DMS 273 treated with DMSO at 0.1 percent for 48 hours (cell line): Measurements from ENCODE around the gene NPB.

ENCODE experiments used
- DNase-seq: peaks from one replicate; lab custom pipeline; 2025; lab: John Stamatoyannopoulos, UW

Gene NPB

GRCh38 chr17:81926451-81927151 lies 24.6 kb downstream of the NPB start:
- no peak for DNase-seq

DNA sequence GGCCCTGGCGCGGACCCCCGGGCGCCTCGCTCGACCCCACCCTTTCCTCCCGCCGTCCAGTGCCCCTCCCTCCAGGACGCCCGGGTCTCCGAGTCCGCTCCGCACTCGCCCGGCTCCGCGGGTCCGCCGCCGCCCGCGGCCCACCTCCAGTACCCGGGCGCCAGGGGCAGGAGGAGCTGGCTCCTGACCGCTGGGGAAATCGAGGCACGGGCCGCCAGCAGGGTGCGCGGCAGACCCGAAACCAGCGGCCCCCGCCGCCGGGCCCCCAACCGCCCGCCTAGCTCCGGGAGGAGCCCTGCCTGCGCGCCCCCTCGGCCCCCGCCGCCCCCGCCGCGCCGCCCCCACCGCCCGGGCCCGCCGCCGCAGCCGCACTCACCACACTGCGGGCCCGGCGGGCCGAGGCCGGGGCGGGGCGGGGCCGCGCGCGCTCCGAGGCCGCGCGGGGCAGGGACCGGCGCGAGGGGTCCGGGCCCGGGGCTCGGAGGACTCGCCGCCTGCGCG lies 25.2 kb downstream of the NPB start:
- no peak for DNase-seq

DNA sequence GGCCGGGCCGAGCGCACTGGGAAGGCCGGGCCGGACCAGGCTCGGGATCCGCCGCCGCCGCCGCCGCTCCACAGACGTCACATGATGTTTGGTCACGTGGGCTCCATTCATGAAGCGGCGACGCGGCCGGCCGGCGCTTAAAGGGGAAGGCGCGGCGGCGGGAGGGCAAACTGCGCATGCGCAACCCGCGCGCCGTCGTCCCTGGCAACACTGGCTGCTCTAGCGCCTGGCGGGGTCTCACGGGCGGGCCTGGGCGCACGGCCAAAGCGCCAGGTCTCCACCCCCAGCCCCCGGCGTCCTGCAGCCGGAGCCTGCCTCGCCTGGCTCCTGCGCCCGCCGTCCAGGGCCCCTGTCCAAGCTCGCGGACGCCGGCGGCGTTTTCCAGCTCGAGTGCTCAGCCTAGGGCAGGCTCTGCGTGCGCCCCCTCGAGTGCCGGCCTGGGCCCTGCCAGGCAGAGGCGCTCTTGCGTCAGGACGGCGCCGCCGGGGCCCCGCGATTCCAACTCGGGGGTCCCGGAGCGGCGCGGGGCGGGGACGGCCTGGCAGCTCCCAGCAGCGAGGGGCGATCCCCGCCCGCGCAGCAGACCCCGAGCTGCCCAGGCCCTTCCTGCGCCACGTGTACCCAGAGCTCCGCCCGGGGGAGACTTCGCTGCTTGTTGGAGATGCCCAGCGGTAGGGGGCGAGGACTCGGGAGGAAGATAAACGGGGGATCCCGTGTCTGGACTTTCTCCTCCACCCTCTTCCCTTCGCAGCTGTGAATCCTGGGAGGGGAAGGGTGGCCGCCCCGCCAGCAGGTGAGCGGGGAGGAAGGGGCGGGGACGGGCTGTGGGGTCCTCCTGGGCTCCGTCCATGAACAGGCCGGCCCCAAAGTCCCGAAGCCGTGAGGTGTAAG lies 25.9 kb downstream of the NPB start, which contains the start of gene MAFG:
TSS of gene MAFG (minus strand) at position 83 of the 891 bp plus-strand sequence. CDS start 4,550 bp downstream, outside the sequence.
- peak; percentile 82 for DNase-seq

- no peak for DNase-seq
Observed at GRCh38 chr17:81928544-81929252, 26.7 kb downstream of the NPB start.

DNA sequence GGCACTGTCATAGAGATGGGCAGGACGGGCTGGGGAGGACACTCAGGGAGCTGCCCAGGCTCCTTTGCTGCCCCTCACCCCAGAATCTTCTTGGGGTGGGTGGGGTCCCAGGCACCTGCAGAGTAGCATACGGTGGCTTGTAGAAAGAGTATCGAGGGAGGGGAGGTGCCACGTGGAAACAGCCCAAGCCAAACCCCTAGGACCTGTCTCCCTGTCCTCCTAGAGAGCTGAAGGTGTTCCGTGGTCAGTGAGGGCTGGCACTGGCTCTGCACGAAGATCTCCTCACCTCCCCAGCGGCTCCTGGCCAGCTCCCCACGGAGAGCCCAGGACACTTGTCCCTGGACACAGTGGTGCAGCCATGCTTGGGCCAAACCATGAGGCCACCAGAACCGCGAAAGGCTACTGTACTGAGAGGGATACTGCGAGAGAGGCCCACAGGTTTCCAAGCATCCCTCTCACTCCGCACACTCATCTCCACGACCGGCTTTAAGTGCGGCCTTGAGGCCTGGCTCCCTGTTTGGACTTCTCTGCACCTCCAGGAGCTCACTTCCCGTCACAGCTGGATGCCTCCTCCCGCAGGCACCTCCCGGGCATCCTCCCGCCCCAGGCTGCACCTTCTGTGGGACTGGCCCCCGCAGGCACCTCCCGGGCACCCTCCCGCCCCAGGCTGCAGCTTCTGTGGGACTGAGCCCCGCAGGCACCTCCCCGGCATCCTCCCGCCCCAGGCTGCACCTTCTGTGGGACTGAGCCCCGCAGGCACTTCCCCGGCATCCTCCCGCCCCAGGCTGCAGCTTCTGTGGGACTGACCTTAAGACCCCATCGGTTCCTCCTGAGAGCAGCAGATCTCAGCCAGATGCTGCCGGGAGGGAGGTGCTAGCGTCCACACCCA lies 27.5 kb downstream of the NPB start:
- DNase-seq: no peak

- DNase-seq: no peak
Observed at GRCh38 chr17:81930142-81931125, 28.4 kb downstream of the NPB start.

GRCh38 chr17:81931189-81931556 lies 29.1 kb downstream of the NPB start:
- DNase-seq: no peak

- peak; percentile 46 for DNase-seq
Observed at GRCh38 chr17:81931557-81932332, 29.7 kb downstream of the NPB start.

GRCh38 chr17:81932333-81932983 lies 30.4 kb downstream of the NPB start:
- no peak for DNase-seq

DNA sequence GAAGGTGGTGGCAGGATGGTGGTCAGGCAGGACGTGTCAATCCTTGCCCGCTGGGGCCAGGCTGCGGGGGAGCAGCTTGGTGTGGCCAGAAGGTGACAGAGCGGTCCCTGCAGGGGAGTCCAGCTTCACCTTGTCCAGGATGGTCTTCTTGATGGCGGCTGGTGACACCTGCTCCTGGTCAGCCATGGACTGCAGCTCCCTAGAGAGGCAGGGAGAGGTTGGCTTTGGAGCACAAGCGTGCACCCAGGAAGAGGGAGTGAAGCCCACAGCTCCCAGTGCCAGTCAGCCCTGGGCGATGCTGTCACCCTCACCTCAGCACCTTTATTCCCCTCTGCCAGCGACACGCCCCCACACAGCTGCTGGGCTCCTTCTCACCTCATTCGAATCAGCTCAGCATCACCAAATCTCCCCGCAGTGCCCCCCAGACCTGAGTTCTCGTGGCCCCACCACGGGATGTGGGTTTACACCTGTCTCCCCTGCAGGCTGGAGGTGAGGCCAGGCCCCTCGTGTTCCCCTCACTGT lies 31.2 kb downstream of the NPB start:
- no peak for DNase-seq

DNA sequence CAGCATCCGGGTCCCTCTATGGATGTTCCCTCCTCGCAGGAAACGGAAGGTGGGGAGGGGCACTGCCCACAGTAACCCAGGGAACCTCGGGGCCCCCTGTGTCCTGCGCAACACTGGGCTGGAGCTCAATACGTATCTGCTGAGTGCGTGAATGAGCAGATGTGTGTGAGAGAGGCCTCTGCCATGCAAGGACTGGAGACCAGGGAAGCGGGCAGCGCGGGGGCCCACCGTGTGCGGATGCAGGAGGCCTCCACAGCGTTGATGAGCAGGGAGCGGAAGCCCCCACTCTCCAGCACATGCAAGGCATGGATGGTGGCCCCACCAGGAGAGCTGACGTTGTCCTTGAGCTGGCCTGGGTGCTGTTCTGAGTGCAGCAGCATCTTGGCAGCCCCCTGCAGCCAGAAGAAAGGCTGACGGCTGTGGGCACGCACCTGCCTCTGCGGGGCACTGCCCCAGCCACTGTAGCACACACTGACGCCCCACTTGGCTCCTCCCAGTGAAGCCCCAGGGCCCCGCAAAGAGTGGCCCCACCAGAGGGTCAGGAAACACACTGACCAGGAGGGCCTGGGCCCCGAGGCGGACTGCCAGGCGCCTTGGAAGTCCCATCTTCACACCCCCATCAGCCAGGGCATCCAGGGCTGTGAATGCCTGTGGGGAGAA lies 32.2 kb downstream of the NPB start:
- no peak for DNase-seq

- DNase-seq: no peak
Observed at GRCh38 chr17:81934850-81935708, 33.0 kb downstream of the NPB start.

DNA sequence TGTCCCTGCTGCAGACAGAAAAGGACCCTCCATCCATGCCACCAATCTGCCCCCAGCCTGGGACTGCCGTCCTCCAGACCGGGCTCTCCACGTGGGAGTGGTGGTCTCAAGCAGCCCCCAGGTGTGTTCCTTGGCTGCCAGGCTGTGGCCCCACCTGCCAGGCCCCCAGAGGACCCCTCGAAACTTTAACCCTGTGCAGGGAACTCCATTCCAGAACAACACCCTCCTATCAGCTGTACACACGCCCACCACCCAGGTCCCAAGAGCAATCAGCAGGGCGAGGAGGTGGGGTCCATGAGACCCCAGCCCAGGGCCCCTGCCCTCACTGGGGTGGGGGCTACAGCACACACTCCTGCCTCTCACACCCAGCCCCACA lies 33.7 kb downstream of the NPB start:
- DNase-seq: no peak

DNA sequence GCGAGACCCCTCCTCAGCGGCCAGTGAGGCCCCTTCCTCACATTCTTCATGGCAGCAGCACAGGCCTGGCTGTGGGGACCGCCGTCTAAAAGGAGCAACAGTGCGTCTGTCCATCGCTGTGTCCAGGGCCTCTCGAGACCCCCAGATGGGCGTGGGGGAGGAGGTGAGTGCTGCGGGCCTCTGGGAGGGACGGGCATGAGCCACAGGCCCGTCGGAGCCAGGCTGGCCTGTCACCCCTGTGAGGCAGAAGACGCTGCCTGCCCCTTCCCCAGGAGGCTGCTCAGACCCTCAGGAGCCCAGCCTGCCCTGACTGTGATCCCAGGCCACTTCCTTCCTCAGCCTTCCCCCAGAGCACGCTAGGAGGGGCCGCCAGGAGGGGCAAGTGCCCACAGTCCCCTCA lies 37.2 kb downstream of the NPB start:
- no peak for DNase-seq

GRCh38 chr17:81939881-81940385 lies 37.9 kb downstream of the NPB start:
- DNase-seq: no peak

- no peak for DNase-seq
Observed at GRCh38 chr17:81940538-81941483, 38.8 kb downstream of the NPB start.
